ENCODE measurements around the gene MED12L.

- no peak for TF ChIP-seq CTCF (IDR thresholded peaks at IDR 0.05; ENCODE audit: low read length)
- TF ChIP-seq EZH2 (IDR thresholded peaks at IDR 0.05; ENCODE audit: borderline replicate concordance, low read length): no peak
Measured at GRCh38 chr3:151305775-151306151, 220.3 kb downstream of the MED12L start.
